HepG2 (cell line): ENCODE data around the gene ZSWIM6.

ENCODE experiments used
- BHLHE40 ChIP-seq: IDR thresholded peaks from 2 replicates; pipeline ENCODE4 v1.6.1; 2011; ENCODE audit warnings: low read length, improper control_type of control experiment
- CREB1 ChIP-seq, 2 experiments: fragments of 450-650 bp in 1 of 2; IDR thresholded peaks; 2 replicates each; pipeline ENCODE4 v1.6.1; 2016 to 2017; ENCODE audit warnings: control low read depth in 1 of 2, mild to moderate bottlenecking in 1 of 2, missing compliant biosample characterization in 1 of 2, missing genetic modification characterization in 1 of 2
- HCFC1 ChIP-seq: fragments of 150-350 bp; IDR thresholded peaks from 2 replicates; pipeline ENCODE4 v1.6.1; 2014; ENCODE audit warnings: low read depth, low read length
- MEIS2 ChIP-seq: sonication (generic); formaldehyde crosslinking; IDR thresholded peaks from 2 replicates; pipeline ENCODE4 v1.9.0; 2021; ENCODE audit warnings: mild to moderate bottlenecking, missing genetic modification reagents
- MTA3 ChIP-seq: sonication (generic); formaldehyde crosslinking; IDR thresholded peaks from 2 replicates; pipeline ENCODE4 v1.4.0; 2020; ENCODE audit warnings: missing genetic modification reagents
- MYC ChIP-seq: sonication (generic); formaldehyde crosslinking; IDR thresholded peaks from 2 replicates; pipeline ENCODE4 v1.9.0; 2021; ENCODE audit warnings: missing genetic modification reagents, borderline replicate concordance
- RFX1 ChIP-seq: fragments of 450-650 bp; IDR thresholded peaks from 2 replicates; pipeline ENCODE4 v1.6.1; 2017
- RFXANK ChIP-seq: IDR thresholded peaks from 2 replicates; pipeline ENCODE4 v1.6.1; 2016
- ZNF367 ChIP-seq: sonication (generic); formaldehyde crosslinking; IDR thresholded peaks from 2 replicates; pipeline ENCODE4 v1.4.0; 2020; ENCODE audit warnings: missing genetic modification reagents, borderline replicate concordance
- ZNF569 ChIP-seq: sonication (generic); formaldehyde crosslinking; IDR thresholded peaks from 2 replicates; pipeline ENCODE4 v1.5.0; 2020; ENCODE audit warnings: mild to moderate bottlenecking, missing genetic modification reagents, moderate library complexity, borderline replicate concordance
- ZSCAN25 ChIP-seq: sonication (generic); formaldehyde crosslinking; IDR thresholded peaks from 2 replicates; pipeline ENCODE4 v1.8.0; 2022; ENCODE audit warnings: mild to moderate bottlenecking, missing genetic modification reagents
- TF ChIP-seq, protein P1 (sequence below): fragments of 450-650 bp; IDR thresholded peaks from 2 replicates; pipeline ENCODE4 v1.6.1; 2017; ENCODE audit warnings: mild to moderate bottlenecking
- TF ChIP-seq, protein P2 (sequence below): sonication (generic); formaldehyde crosslinking; IDR thresholded peaks from 2 replicates; pipeline ENCODE4 v1.5.0; 2020; ENCODE audit warnings: mild to moderate bottlenecking, missing genetic modification reagents, moderate library complexity
- TF ChIP-seq, protein P3 (sequence below): sonication (generic); formaldehyde crosslinking; IDR thresholded peaks from 2 replicates; pipeline ENCODE4 v1.8.1; 2023; ENCODE audit warnings: mild to moderate bottlenecking, inconsistent platforms, moderate library complexity, missing genetic modification reagents, borderline replicate concordance

DNA sequence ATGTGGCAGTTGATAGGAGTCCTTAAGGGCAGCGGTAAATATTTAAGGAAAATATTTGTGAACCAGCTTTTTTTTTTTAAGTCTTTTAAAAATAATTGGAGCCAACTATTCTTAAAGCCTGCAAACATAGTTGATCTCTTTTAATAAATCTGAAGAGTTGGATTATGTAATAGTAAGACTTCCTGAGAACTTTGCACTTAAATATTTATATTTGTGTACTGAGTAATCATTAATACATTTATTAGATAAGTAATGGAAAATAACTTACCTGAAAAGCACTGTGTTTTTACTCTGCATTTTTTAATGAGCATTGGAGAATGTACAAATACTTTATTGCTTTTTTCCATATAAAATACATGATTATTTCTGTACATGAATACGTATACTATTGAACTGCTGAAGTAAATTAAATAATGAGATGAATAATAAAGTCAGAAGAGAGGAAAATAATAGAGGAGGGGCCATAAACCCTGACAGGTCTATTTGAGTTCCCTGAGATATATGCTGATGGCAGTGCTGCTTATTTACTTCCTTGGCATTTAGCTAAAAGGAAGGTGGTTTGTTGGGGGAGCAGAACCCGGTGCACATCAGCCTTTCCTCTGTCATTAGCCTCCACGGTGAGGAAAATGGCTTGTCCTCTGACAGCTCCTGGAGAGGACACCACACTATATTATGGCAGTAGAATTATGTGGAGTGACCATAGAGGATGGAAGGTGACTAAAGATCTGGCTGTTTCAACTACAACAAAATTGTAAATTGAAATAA is 148.0 kb downstream of the ZSWIM6 start:
- TF ChIP-seq RFX1 (no peak), ZNF569 (CRISPR knock-in tag) (no peak), RFXANK (no peak), BHLHE40 (no peak), MEIS2 (no peak), ZSCAN25 (CRISPR knock-in tag) (no peak), MYC (CRISPR knock-in tag) (no peak), MTA3 (CRISPR knock-in tag) (no peak), CREB1 (IDR thresholded peaks at IDR 0.05) (no peak), CREB1 (CRISPR knock-in tag; IDR thresholded peaks at IDR 0.05) (no peak), HCFC1 (no peak), ZNF367 (CRISPR knock-in tag) (no peak)
- TF ChIP-seq, protein P1, sequence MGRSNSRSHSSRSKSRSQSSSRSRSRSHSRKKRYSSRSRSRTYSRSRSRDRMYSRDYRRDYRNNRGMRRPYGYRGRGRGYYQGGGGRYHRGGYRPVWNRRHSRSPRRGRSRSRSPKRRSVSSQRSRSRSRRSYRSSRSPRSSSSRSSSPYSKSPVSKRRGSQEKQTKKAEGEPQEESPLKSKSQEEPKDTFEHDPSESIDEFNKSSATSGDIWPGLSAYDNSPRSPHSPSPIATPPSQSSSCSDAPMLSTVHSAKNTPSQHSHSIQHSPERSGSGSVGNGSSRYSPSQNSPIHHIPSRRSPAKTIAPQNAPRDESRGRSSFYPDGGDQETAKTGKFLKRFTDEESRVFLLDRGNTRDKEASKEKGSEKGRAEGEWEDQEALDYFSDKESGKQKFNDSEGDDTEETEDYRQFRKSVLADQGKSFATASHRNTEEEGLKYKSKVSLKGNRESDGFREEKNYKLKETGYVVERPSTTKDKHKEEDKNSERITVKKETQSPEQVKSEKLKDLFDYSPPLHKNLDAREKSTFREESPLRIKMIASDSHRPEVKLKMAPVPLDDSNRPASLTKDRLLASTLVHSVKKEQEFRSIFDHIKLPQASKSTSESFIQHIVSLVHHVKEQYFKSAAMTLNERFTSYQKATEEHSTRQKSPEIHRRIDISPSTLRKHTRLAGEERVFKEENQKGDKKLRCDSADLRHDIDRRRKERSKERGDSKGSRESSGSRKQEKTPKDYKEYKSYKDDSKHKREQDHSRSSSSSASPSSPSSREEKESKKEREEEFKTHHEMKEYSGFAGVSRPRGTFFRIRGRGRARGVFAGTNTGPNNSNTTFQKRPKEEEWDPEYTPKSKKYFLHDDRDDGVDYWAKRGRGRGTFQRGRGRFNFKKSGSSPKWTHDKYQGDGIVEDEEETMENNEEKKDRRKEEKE, result no peak
- TF ChIP-seq, protein P2, sequence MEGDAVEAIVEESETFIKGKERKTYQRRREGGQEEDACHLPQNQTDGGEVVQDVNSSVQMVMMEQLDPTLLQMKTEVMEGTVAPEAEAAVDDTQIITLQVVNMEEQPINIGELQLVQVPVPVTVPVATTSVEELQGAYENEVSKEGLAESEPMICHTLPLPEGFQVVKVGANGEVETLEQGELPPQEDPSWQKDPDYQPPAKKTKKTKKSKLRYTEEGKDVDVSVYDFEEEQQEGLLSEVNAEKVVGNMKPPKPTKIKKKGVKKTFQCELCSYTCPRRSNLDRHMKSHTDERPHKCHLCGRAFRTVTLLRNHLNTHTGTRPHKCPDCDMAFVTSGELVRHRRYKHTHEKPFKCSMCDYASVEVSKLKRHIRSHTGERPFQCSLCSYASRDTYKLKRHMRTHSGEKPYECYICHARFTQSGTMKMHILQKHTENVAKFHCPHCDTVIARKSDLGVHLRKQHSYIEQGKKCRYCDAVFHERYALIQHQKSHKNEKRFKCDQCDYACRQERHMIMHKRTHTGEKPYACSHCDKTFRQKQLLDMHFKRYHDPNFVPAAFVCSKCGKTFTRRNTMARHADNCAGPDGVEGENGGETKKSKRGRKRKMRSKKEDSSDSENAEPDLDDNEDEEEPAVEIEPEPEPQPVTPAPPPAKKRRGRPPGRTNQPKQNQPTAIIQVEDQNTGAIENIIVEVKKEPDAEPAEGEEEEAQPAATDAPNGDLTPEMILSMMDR (CRISPR knock-in tag), result no peak
- TF ChIP-seq, protein P3, sequence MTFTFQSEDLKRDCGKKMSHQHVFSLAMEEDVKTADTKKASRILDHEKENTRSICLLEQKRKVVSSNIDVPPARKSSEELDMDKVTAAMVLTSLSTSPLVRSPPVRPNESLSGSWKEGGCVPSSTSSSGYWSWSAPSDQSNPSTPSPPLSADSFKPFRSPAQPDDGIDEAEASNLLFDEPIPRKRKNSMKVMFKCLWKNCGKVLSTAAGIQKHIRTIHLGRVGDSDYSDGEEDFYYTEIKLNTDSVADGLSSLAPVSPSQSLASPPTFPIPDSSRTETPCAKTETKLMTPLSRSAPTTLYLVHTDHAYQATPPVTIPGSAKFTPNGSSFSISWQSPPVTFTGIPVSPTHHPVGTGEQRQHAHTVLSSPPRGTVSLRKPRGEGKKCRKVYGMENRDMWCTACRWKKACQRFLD, result no peak
